IMR-90 (cell line): Measurements from ENCODE around the gene SYNPO2. TPM values are rescaled to one million over a fixed set of nuclear protein-coding genes. Genes with fewer than 3 reads are reported as not detected.

Experiments used
- ATAC-seq: fragments of 200-7000 bp; cut with Tn5 transposase; 2 replicates; pipeline ENCODE4 v1.9.1; 2020; ENCODE audit warnings: low read depth, mild to moderate bottlenecking, moderate library complexity
- BruUV-seq: library from RNA; stranded (reverse); fragments of 400-500 nt; replicated peaks from 2 replicates; lab custom pipeline; 2021; lab: Mats Ljungman, UMichigan
- CTCF ChIA-PET: fragments of 300-600 bp; formaldehyde crosslinking; extraction: SDS; loops from one replicate; lab custom pipeline; 2021; ENCODE audit warnings: antibody characterized with exemption; lab: Yijun Ruan, JAX
- POLR2A ChIA-PET: fragments of 300-600 bp; sonication (Branson Sonifier 250); formaldehyde crosslinking; loops from one replicate; lab custom pipeline; 2022; ENCODE audit warnings: antibody characterized with exemption; ENCODE audit not compliant: unreplicated experiment; lab: Charles Lee
- DNase-seq: peaks from one replicate; pipeline ENCODE4 v3.0.0; 2013
- H2AFZ ChIP-seq: replicated peaks from 2 replicates; pipeline ENCODE3; 2013; ENCODE audit warnings: low read length, mild to moderate bottlenecking; ENCODE audit not compliant: poor library complexity
- H2AK5ac ChIP-seq: 2 replicates; pipeline ENCODE4 v1.6.1; 2013; ENCODE audit warnings: low read depth, low read length, inconsistent platforms
- H2AK9ac ChIP-seq: replicated peaks from 2 replicates; pipeline ENCODE3; 2013; ENCODE audit warnings: mild to moderate bottlenecking, low read depth, low read length, moderate library complexity; ENCODE audit not compliant: poor library complexity
- H2BK120ac ChIP-seq: 2 replicates; pipeline ENCODE4 v1.6.1; 2013; ENCODE audit warnings: low read depth, low read length, inconsistent platforms
- H2BK15ac ChIP-seq: 3 replicates; pipeline ENCODE4 v1.6.1; 2013; ENCODE audit warnings: low read depth, low read length, inconsistent platforms
- H2BK20ac ChIP-seq: 2 replicates; pipeline ENCODE4 v1.6.1; 2013; ENCODE audit warnings: low read depth, mild to moderate bottlenecking, inconsistent platforms, low read length, moderate library complexity
- H2BK5ac ChIP-seq: 2 replicates; pipeline ENCODE4 v1.6.1; 2013; ENCODE audit warnings: mild to moderate bottlenecking, low read depth, low read length, inconsistent platforms; ENCODE audit not compliant: poor library complexity, severe bottlenecking
- H3K14ac ChIP-seq: replicated peaks from 2 replicates; pipeline ENCODE4 v1.6.1; 2013; ENCODE audit warnings: low read depth, low read length, inconsistent platforms
- H3K18ac ChIP-seq: 2 replicates; pipeline ENCODE4 v1.6.1; 2013; ENCODE audit warnings: low read depth, low read length, control low read depth
- H3K23ac ChIP-seq: 2 replicates; pipeline ENCODE4 v1.6.1; 2013; ENCODE audit warnings: low read depth, low read length, inconsistent platforms
- H3K27ac ChIP-seq: 2 replicates; pipeline ENCODE4 v1.5.1; 2013; ENCODE audit warnings: mild to moderate bottlenecking, control low read depth, low read length; ENCODE audit not compliant: insufficient read depth
- H3K27me3 ChIP-seq: 2 replicates; pipeline ENCODE4 v1.6.1; 2013; ENCODE audit warnings: low read length; ENCODE audit not compliant: control insufficient read depth, insufficient read depth
- H3K36me3 ChIP-seq: 2 replicates; pipeline ENCODE4 v1.6.1; 2013; ENCODE audit warnings: low read length, mixed read lengths; ENCODE audit not compliant: control insufficient read depth, insufficient read depth
- H3K4ac ChIP-seq: 2 replicates; pipeline ENCODE4 v1.6.1; 2013; ENCODE audit warnings: low read depth, low read length, inconsistent platforms
- H3K4me1 ChIP-seq: 2 replicates; pipeline ENCODE4 v1.6.1; 2013; ENCODE audit warnings: low read length, mixed read lengths; ENCODE audit not compliant: control insufficient read depth, insufficient read depth
- H3K4me2 ChIP-seq: 2 replicates; pipeline ENCODE4 v1.6.1; 2013; ENCODE audit warnings: low read depth, mild to moderate bottlenecking, control low read depth, low read length, moderate library complexity
- H3K4me3 ChIP-seq: 2 replicates; pipeline ENCODE4 v1.5.1; 2013; ENCODE audit warnings: low read depth, mild to moderate bottlenecking, control low read depth, low read length, moderate library complexity; ENCODE audit not compliant: insufficient read depth
- H3K56ac ChIP-seq: 2 replicates; pipeline ENCODE4 v1.6.1; 2013; ENCODE audit warnings: low read length, inconsistent platforms; ENCODE audit not compliant: insufficient read depth; ENCODE audit errors: extremely low read depth
- H3K79me1 ChIP-seq, 2 experiments: 2 replicates each; pipeline ENCODE4 v1.6.1; 2013; ENCODE audit warnings: low read length in 2 of 2, inconsistent platforms in 1 of 2, low read depth in 1 of 2
- H3K9ac ChIP-seq: 2 replicates; pipeline ENCODE4 v1.6.1; 2013; ENCODE audit warnings: low read depth, low read length, control low read depth
- H3K9me1 ChIP-seq: 2 replicates; pipeline ENCODE4 v1.6.1; 2013; ENCODE audit warnings: low read length, inconsistent platforms; ENCODE audit not compliant: insufficient read depth
- H3K9me3 ChIP-seq: 2 replicates; pipeline ENCODE4 v1.6.1; 2013; ENCODE audit warnings: low read length; ENCODE audit not compliant: control insufficient read depth, insufficient read depth
- H4K20me1 ChIP-seq: 2 replicates; pipeline ENCODE4 v1.6.1; 2013; ENCODE audit warnings: low read length, inconsistent platforms; ENCODE audit not compliant: insufficient read depth
- H4K5ac ChIP-seq: 2 replicates; pipeline ENCODE4 v1.6.1; 2013; ENCODE audit warnings: mild to moderate bottlenecking, low read depth, low read length, control low read depth
- H4K8ac ChIP-seq, 2 experiments: 2 replicates each; pipeline ENCODE4 v1.6.1; 2013; ENCODE audit warnings: low read depth in 2 of 2, low read length in 2 of 2, control low read depth in 1 of 2, inconsistent platforms in 1 of 2
- H4K91ac ChIP-seq: 2 replicates; pipeline ENCODE4 v1.6.1; 2013; ENCODE audit warnings: low read depth, low read length, inconsistent platforms; ENCODE audit not compliant: insufficient read depth
- BHLHE40 ChIP-seq: fragments of 150-350 bp; IDR thresholded peaks from 2 replicates; pipeline ENCODE4 v1.6.1; 2016; ENCODE audit warnings: mild to moderate bottlenecking, low read depth, low read length
- CEBPB ChIP-seq: IDR thresholded peaks from 2 replicates; pipeline ENCODE4 v1.6.1; 2012; ENCODE audit warnings: low read depth, low read length, improper control_type of control experiment
- CHD1 ChIP-seq: IDR thresholded peaks from 2 replicates; pipeline ENCODE4 v1.6.1; 2012; ENCODE audit warnings: low read depth, low read length, improper control_type of control experiment
- FOS ChIP-seq: fragments of 150-350 bp; IDR thresholded peaks from 2 replicates; pipeline ENCODE4 v1.6.1; 2016; ENCODE audit warnings: low read depth, low read length
- NFE2L2 ChIP-seq: fragments of 150-350 bp; IDR thresholded peaks from 2 replicates; pipeline ENCODE4 v1.6.1; 2016; ENCODE audit warnings: low read depth, mild to moderate bottlenecking, low read length
- POLR2A ChIP-seq: IDR thresholded peaks from 2 replicates; pipeline ENCODE4 v1.6.1; 2012; ENCODE audit warnings: mild to moderate bottlenecking, low read depth, low read length
- RAD21 ChIP-seq: IDR thresholded peaks from 2 replicates; pipeline ENCODE4 v1.6.1; 2012; ENCODE audit warnings: low read length, improper control_type of control experiment
- SMC3 ChIP-seq: fragments of 150-350 bp; IDR thresholded peaks from 2 replicates; pipeline ENCODE4 v1.6.1; 2016; ENCODE audit warnings: low read depth, mild to moderate bottlenecking, antibody characterized with exemption, low read length, moderate library complexity
- WGBS, 2 experiments: methylation state at CpG; one replicate each; pipeline versions ENCODE4 v1.1.5 to v1.1.7; 2013; ENCODE audit warnings: missing lambda C conversion rate in 2 of 2; ENCODE audit not compliant: insufficient read length in 1 of 2; ENCODE audit errors: extremely low coverage in 2 of 2; 5-methylcytosine and 5-hydroxymethylcytosine counted together
- dilution Hi-C: fragments of 300-500 bp; cut with HindIII; formaldehyde crosslinking; loops from one replicate; pipeline ENCODE4 v1.14.3; 2018; ENCODE audit warnings: low sequenced_read_pairs; ENCODE audit not compliant: unreplicated experiment
- in situ Hi-C: fragments of 300-500 bp; cut with MboI; formaldehyde crosslinking; loops from 3 replicates; pipeline ENCODE4 v1.14.3; 2019; ENCODE audit warnings: low sequenced_read_pairs, inconsistent platforms, mixed read lengths
- intact Hi-C: fragments of 100-400 bp; cut with micrococcal nuclease; formaldehyde crosslinking; loops from 2 replicates; pipeline ENCODE4 v1.10.0; 2022
- polyA plus RNA-seq, 3 experiments: library from polyadenylated mRNA; depleted of rRNA; stranded (reverse); fragments of >200 nt; gene quantifications; 2 replicates each; pipeline ENCODE4 v1.2.3, GENCODE V29; 2012; ENCODE audit warnings: low replicate concordance in 1 of 3
- total RNA-seq: library from RNA; depleted of rRNA; stranded (reverse); fragments of >200 nt; gene quantifications from 2 replicates; pipeline ENCODE4 v1.2.3, GENCODE V29; 2012

The SYNPO2 gene
- total and polyA plus RNA-seq, 2 of the 4 experiments (the other 2 are of a cell fraction), result 0.99 to 1.8 TPM

GRCh38 chr4:119081943-119082342 is 193.3 kb downstream of the SYNPO2 start:
- Histone ChIP-seq H3K4ac (no peak overlapping the region), H3K9me3 (no peaks in the 10 kb centered on the region), H3K23ac (no peak overlapping the region), H2BK5ac (no peak overlapping the region), H4K8ac (no peak overlapping the region), H3K9ac (no peak overlapping the region), H4K5ac (0 out of 2 replicates have a peak overlapping the region, but pooled peaks have one; percentile 16), H3K4me3 (no peak overlapping the region), H3K79me1 (no peaks in the 10 kb centered on the region), H3K36me3 (no peaks in the 10 kb centered on the region), H3K4me1 (no peaks in the 10 kb centered on the region; the same call in 1 of the 2 replicates), H4K20me1 (no peaks in the 10 kb centered on the region), H2BK120ac (no peak overlapping the region), H3K18ac (no peak overlapping the region), H3K4me2 (no peak overlapping the region), H3K9me1 (no peaks in the 10 kb centered on the region), H2AK9ac (no peak overlapping the region), H3K14ac (no peak overlapping the region), H3K27ac (no peak overlapping the region), H2BK20ac (no peak overlapping the region), H2AFZ (no peak overlapping the region), H2AK5ac (no peak overlapping the region), H3K27me3 (no peaks in the 10 kb centered on the region), H4K91ac (no peak overlapping the region), H3K56ac (no peak overlapping the region), H2BK15ac (no peak overlapping the region)
- dilution Hi-C loops, result no loop called here
- no CpG with 5 or more reads among the region's 3 CpGs for WGBS, 2 experiments
- no peak for ATAC-seq
- intact Hi-C loops, result no loop called here
- POLR2A ChIA-PET, result no interaction called here
- in situ Hi-C loops, result no loop called here
- CTCF ChIA-PET, result no interaction called here
- TF ChIP-seq SMC3 (no peak), BHLHE40 (no peak), RAD21 (no peak), POLR2A (no peak), CHD1 (no peak), NFE2L2 (no peak), FOS (no peak), CEBPB (no peak)
- DNase-seq, result no peak
- no TSS peak for BruUV-seq
